Right lobe of liver (tissue), 6 donors: ENCODE measurements around the gene DSCAML1. TPM values are rescaled to one million over a fixed set of nuclear protein-coding genes. Genes with fewer than 3 reads are reported as not detected.

ENCODE experiments used
- ATAC-seq, 4 donors: fragments of 200-7000 bp; cut with Tn5 transposase; one replicate each; pipeline ENCODE4 v1.9.1; 2020; ENCODE audit warnings: mild to moderate bottlenecking in 4 of 4, moderate library complexity in 4 of 4
- DNase-seq, 3 donors: peaks; one replicate each; pipeline ENCODE4 v3.0.0-alpha.2; 2020
- H3K27ac ChIP-seq, 3 donors: fragments of 200-600 bp; one replicate each; pipeline ENCODE4 v1.8.0; 2022
- H3K27me3 ChIP-seq, 2 donors: fragments of 200-600 bp; one replicate each; pipeline ENCODE4 v1.8.0; 2022
- H3K36me3 ChIP-seq, 4 donors: fragments of 200-600 bp; sonication (generic) in 1 of 4; one replicate each; pipeline versions ENCODE4 v1.5.1 to v1.8.0; 2017 to 2022; ENCODE audit warnings: control low read depth in 1 of 4
- H3K4me1 ChIP-seq, 4 donors: fragments of 200-600 bp; sonication (generic) in 1 of 4; one replicate each; pipeline versions ENCODE4 v1.5.1 to v1.8.0; 2017 to 2022; ENCODE audit warnings: control low read depth in 1 of 4
- H3K4me3 ChIP-seq, 3 donors: fragments of 200-600 bp; one replicate each; pipeline ENCODE4 v1.8.0; 2022
- H3K9me3 ChIP-seq, 4 donors: fragments of 200-600 bp; sonication (generic) in 1 of 4; one replicate each; pipeline versions ENCODE4 v1.5.1 to v1.8.0; 2017 to 2022; ENCODE audit warnings: control low read depth in 1 of 4
- POLR2A ChIP-seq: fragments of 450-650 bp; IDR thresholded peaks from one replicate; pipeline ENCODE4 v1.6.1; 2017; ENCODE audit warnings: antibody characterized with exemption, mild to moderate bottlenecking
- WGBS: methylation state at CpG from one replicate; pipeline ENCODE4 v1.1.6; 2018; ENCODE audit warnings: low coverage, low lambda C conversion rate; ENCODE audit not compliant: insufficient coverage; ENCODE audit errors: missing lambda C conversion rate; 5-methylcytosine and 5-hydroxymethylcytosine counted together
- intact Hi-C, 2 donors: fragments of 100-400 bp; cut with DNase I; formaldehyde crosslinking; loops; one replicate each; pipeline versions ENCODE4 v1.11.2 to v1.14.1; 2022
- total RNA-seq, 6 experiments: library from RNA; depleted of rRNA in 2 of 6; stranded (reverse); fragments of >200 nt in 2 of 6; fragmentation: NEBNext Ultra II Directional in 3 of 6; extraction: Animal tissue kit (Norgen Biotek cat#: 25700) in 3 of 6; gene quantifications; one replicate each; pipeline versions ENCODE4 v1.1.0 to v1.2.4, GENCODE V29; 2016 to 2023
- TF ChIP-seq, protein P1 (sequence below), 4 donors: fragments of 200-600 bp in 3 of 4; fragments of 450-650 bp in 1 of 4; IDR thresholded peaks; one replicate each; pipeline versions ENCODE4 v1.5.1 to v1.8.0; 2016 to 2022; ENCODE audit warnings: antibody characterized with exemption in 4 of 4, mild to moderate bottlenecking in 2 of 4
- donor health status: DM: no; HTN: yes; CAD: no.
- donor health status: DM: no; HTN: no; CAD: no.
- donor health status: DM: no; HTN: no; CAD: no.
- donor health status: DM: no; HTN: yes; CAD: no.
- donor health status: DM: no; HTN: yes; CAD: no.

Gene DSCAML1
- total RNA-seq, 6 experiments from 2014 or later = 0.06 to 0.92 (median 0.22) TPM; not detected in 1

DNA sequence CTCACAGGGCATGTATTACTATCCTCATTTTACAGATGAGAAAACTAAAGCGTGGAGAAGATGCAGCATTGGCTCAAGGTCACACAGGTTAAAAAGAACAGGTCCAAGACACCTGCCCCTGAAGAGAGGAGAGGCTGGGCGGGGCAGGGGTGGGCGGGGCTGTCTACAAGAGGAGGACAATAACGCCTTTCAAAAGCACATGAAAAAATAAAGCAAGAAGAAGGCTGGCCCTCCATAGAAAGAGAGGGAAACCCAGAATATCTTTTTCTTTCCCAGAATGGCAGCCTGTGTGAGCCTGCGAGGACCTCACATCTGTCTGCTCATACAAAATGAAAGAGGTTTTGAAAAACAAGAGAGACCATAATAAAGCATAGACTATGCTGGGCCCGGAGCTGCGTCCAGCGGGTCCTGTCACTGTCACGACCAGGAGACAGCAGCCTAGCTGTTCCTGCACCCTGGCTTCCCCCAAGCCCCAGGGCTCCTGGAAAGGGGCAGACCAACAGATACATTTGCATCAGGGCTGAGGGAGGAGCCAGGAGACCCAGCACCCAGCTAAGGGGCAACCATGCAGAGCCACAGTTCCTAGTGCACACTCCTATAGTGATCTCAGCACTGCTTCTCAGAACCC, 61.6 kb downstream of the DSCAML1 start:
- H3K4me3 ChIP-seq = no peak overlapping the region
- ATAC-seq (no peak), DNase-seq (no peak)
- TF ChIP-seq, protein P1, sequence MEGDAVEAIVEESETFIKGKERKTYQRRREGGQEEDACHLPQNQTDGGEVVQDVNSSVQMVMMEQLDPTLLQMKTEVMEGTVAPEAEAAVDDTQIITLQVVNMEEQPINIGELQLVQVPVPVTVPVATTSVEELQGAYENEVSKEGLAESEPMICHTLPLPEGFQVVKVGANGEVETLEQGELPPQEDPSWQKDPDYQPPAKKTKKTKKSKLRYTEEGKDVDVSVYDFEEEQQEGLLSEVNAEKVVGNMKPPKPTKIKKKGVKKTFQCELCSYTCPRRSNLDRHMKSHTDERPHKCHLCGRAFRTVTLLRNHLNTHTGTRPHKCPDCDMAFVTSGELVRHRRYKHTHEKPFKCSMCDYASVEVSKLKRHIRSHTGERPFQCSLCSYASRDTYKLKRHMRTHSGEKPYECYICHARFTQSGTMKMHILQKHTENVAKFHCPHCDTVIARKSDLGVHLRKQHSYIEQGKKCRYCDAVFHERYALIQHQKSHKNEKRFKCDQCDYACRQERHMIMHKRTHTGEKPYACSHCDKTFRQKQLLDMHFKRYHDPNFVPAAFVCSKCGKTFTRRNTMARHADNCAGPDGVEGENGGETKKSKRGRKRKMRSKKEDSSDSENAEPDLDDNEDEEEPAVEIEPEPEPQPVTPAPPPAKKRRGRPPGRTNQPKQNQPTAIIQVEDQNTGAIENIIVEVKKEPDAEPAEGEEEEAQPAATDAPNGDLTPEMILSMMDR (IDR thresholded peaks at IDR 0.05) = no peak
- no peak for TF ChIP-seq POLR2A
- intact Hi-C loops = no loop called here
- no peaks in the 10 kb centered on the region for H3K36me3 ChIP-seq
- no peak overlapping the region for H3K27ac ChIP-seq
- no peaks in the 10 kb centered on the region for H3K9me3 ChIP-seq
- H3K4me1 ChIP-seq = no peaks in the 10 kb centered on the region
- WGBS = 76% methylated on average over 9 of the region's 9 CpGs
- H3K27me3 ChIP-seq = no peaks in the 10 kb centered on the region

DNA sequence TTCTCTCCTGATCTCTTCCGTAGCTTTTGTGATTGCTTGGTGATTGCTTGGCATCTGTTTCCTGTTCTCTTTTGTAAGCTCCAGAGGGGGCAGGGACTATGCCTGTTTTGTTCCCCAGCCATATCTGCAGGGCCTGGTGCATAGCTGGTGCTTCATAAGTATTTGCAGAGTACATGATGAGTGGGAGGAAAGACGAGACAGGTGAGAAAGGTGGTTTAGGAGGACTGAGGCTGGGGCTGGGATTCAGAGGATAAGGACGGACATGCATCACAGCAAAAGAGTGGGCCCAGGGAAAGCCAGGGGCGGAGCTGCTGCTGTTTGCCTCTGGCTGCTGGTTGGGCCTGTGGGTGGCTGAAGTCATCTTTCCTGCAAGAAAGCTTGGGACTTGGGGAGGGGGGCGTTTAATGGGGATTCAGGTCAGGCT, 62.4 kb downstream of the DSCAML1 start:
- Histone ChIP-seq H3K27ac (no peak overlapping the region), H3K4me3 (no peak overlapping the region), H3K36me3 (no peaks in the 10 kb centered on the region), H3K9me3 (no peaks in the 10 kb centered on the region), H3K4me1 (no peaks in the 10 kb centered on the region), H3K27me3 (no peaks in the 10 kb centered on the region)
- ATAC-seq = no peak
- DNase-seq = no peak
- WGBS = 45% methylated on average over 4 of the region's 5 CpGs
- TF ChIP-seq POLR2A = no peak
- TF ChIP-seq, protein P1 (IDR thresholded peaks at IDR 0.05) = no peak
- intact Hi-C loops = no loop called here

DNA sequence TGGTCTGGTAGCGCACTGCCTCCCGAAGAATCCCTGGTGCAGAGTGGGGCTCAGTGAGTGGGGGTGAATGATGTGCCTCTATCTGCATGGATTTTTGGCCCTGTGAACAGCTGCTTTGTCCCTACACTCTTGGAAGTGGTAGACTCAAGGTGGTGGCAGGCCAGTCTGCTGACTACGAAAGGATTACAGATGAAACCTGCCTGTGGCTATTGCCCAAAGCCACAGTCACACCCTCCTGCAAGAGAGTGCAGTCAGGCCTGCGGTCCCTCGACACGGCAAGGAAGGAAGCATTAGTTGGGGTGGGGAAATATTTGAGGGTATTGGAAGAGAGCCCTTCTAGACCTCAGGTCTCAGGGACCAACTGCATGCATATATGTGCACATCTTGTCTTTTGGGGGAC, 63.7 kb downstream of the DSCAML1 start:
- Histone ChIP-seq H3K27ac (no peak overlapping the region), H3K9me3 (no peaks in the 10 kb centered on the region), H3K4me1 (no peaks in the 10 kb centered on the region), H3K36me3 (no peaks in the 10 kb centered on the region), H3K4me3 (no peak overlapping the region), H3K27me3 (no peaks in the 10 kb centered on the region)
- no peak for TF ChIP-seq POLR2A
- TF ChIP-seq, protein P1 (IDR thresholded peaks at IDR 0.05) = no peak
- no CpG with 5 or more reads among the region's 6 CpGs for WGBS
- ATAC-seq (no peak), DNase-seq (no peak)
- intact Hi-C loops = no loop called here

DNA sequence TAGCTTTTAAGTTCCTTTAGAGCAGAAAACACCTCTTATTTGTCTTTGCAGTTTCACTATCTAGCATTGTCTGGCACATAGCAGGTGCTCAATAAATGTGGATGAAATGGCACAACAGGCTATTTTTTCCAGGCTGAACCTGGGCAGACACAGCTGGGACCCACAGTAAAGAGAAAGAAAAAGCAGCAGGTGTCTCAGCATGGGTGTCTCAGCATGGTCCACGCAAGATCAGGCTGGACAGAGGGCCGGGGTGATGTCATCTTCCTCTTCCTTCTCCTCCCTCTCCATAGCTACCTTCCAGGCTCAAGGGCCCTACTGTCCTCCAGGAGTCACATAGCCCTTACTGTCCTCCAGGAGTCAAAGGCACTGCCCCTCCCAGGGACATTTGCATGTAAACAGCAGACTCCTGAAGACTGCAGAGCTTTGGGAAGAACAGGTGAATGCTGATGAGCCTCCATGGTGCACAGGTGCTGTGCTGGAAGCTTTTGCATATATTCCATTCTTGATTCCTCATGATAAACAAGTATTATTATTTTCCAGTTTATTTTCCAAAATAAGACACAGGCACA, 65.2 kb downstream of the DSCAML1 start:
- Histone ChIP-seq H3K9me3 (no peaks in the 10 kb centered on the region), H3K4me1 (no peaks in the 10 kb centered on the region), H3K27me3 (no peaks in the 10 kb centered on the region), H3K36me3 (no peaks in the 10 kb centered on the region), H3K4me3 (no peak overlapping the region), H3K27ac (no peak overlapping the region)
- TF ChIP-seq, protein P1 (IDR thresholded peaks at IDR 0.05) = no peak
- TF ChIP-seq POLR2A = no peak
- no peak for ATAC-seq
- intact Hi-C loops = no loop called here
- DNase-seq = no peak
- 82% methylated on average over 2 of the region's 2 CpGs for WGBS
